ENCODE measurements around the gene ELF5. TPM values are rescaled to one million over a fixed set of nuclear protein-coding genes. Genes with fewer than 3 reads are reported as not detected.
A peak's percentile ranks its signal among the peaks of the same experiment; 100 is the strongest.

The ELF5 gene
- total RNA-seq, 2 experiments from 2014 or later: not detected

DNA sequence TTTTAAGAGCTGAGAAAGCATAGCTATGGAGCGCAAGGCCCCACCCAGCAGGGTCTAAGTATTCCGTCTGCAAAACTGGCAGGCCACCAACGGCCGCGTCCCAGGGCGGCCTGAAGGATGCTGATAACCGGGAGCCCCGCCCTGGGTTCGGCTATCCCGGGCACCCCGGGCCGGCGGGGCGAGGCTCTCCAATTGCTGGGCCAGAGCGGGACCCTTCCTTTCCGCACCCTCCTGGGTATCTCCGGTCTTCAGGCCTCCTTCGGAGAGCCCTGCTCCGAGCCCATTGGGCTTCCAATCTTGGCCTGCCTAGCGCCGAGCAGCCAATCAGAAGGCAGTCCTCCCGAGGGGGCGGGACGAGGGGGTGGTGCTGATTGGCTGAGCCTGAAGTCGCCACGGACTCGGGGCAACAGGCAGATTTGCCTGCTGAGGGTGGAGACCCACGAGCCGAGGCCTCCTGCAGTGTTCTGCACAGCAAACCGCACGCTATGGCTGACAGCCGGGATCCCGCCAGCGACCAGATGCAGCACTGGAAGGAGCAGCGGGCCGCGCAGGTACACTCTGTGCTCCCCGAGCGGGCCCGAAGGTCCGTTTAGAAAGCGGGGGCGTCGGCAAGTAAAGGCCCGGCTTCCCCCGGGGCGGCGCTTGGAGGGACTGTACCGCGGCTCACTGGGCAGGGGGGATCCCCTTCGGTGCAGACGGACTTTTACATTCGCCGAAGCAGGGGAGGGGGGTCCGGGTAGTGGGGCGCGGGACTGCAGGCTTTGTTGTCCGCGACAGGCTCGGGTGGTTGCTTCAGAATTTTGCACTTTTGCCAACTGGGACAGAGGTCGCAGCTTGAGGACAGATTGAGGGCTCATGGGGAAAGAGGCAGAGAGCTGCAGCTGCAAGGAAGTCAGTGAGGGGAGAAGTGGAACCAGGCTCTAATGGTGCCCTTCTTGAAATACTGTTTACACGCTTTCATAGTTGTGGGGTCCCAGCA is 74.8 kb downstream of the ELF5 start, which contains the start of gene CAT:
TSS of gene CAT (plus strand) at position 406 of the 979 bp plus-strand sequence. CDS start at position 486, 80 bp downstream.
- BruUV-seq (replicated peaks): TSS peak; percentile 62
- Histone ChIP-seq H2AFZ (ENCODE audit: low read length) (peak within 1 kb of the TSS; percentile 99), H3K79me2 (ENCODE audit: insufficient read depth, low read depth, low read length) (peaks cover 27% of the 10 kb centered on the region; the same call in 1 of the 2 replicates), H3K4me2 (ENCODE audit: low read length) (peak within 1 kb of the TSS; percentile 88), H3K9me2 (ENCODE audit: insufficient read depth, low read length) (no peaks in the 10 kb centered on the region), H4K20me1 (ENCODE audit: insufficient read depth, low read length) (no peaks in the 10 kb centered on the region), H3K4me3 (ENCODE audit: low read depth, low read length, poor library complexity, severe bottlenecking) (peak within 1 kb of the TSS; percentile 75), H3K9me3 (ENCODE audit: low read length) (peaks cover 10% of the 10 kb centered on the region; the same call in 1 of the 2 replicates), H3K4me1 (ENCODE audit: insufficient read depth, low read length, poor library complexity, severe bottlenecking) (peaks cover 22% of the 10 kb centered on the region), H3K36me3 (ENCODE audit: insufficient read depth, low read length) (peaks cover 16% of the 10 kb centered on the region), H3K27ac (ENCODE audit: low read depth, low read length, poor library complexity, severe bottlenecking) (peak within 1 kb of the TSS; percentile 59)
- ChIA-PET CTCF (ENCODE audit: unreplicated experiment) (interaction anchor here (0.6 kb wide), 1 partner anchor 101 kb away, joined by 3 read pairs; no protein-coding TSS in a partner anchor), POLR2A (interaction anchor here (0.6 to 2.5 kb wide), 15 partner anchors 9 to 1837 kb away, joined by 3 to 7 read pairs (median 3); no protein-coding TSS in a partner anchor)
- no peak for TF ChIP-seq EZH2phosphoT487 (IDR thresholded peaks at IDR 0.05; ENCODE audit: borderline replicate concordance, low read depth, low read length)
- TF ChIP-seq CTCF (conservative IDR thresholded peaks at IDR 0.05; ENCODE audit: low read length): no peak
- peak; percentile 98 for DNase-seq (ENCODE audit: low spot score)
- intact Hi-C loops (cut with micrococcal nuclease; ENCODE audit: unreplicated experiment): no loop called here

GRCh38 chr11:34437224-34438125 is 76.1 kb downstream of the ELF5 start:
- Histone ChIP-seq H3K36me3 (ENCODE audit: insufficient read depth, low read length) (peaks cover 16% of the 10 kb centered on the region), H2AFZ (ENCODE audit: low read length) (peak overlapping the region; percentile 99; the same call in 1 of the 2 replicates), H3K4me2 (ENCODE audit: low read length) (peak overlapping the region; percentile 88), H3K9me2 (ENCODE audit: insufficient read depth, low read length) (no peaks in the 10 kb centered on the region), H4K20me1 (ENCODE audit: insufficient read depth, low read length) (no peaks in the 10 kb centered on the region), H3K27ac (ENCODE audit: low read depth, low read length, poor library complexity, severe bottlenecking) (no peak overlapping the region), H3K79me2 (ENCODE audit: insufficient read depth, low read depth, low read length) (peaks cover 27% of the 10 kb centered on the region; the same call in 1 of the 2 replicates), H3K4me1 (ENCODE audit: insufficient read depth, low read length, poor library complexity, severe bottlenecking) (peaks cover 9% of the 10 kb centered on the region), H3K4me3 (ENCODE audit: low read depth, low read length, poor library complexity, severe bottlenecking) (peak overlapping the region; percentile 75), H3K9me3 (ENCODE audit: low read length) (peaks cover 10% of the 10 kb centered on the region; the same call in 1 of the 2 replicates)
- DNase-seq (ENCODE audit: low spot score): no peak
- TF ChIP-seq EZH2phosphoT487 (IDR thresholded peaks at IDR 0.05; ENCODE audit: borderline replicate concordance, low read depth, low read length): no peak
- TF ChIP-seq CTCF (conservative IDR thresholded peaks at IDR 0.05; ENCODE audit: low read length): no peak
- POLR2A ChIA-PET: interaction anchor here (0.6 to 2.5 kb wide), 7 partner anchors 10 to 331 kb away, joined by 3 to 7 read pairs (median 4); no protein-coding TSS in a partner anchor
- intact Hi-C loops (cut with micrococcal nuclease; ENCODE audit: unreplicated experiment): no loop called here
- no TSS peak for BruUV-seq (replicated peaks)
- CTCF ChIA-PET (ENCODE audit: unreplicated experiment): no interaction called here
